ENCODE results near the gene NBL1.
A peak's percentile ranks its signal among the peaks of the same experiment; 100 is the strongest.

The NBL1 gene

GRCh38 chr1:19647643-19648042 lies 3.5 kb downstream of the NBL1 start:
- DNase-seq, result no peak

- DNase-seq, result no peak
Observed at GRCh38 chr1:19648239-19648638, 4.1 kb downstream of the NBL1 start.

- DNase-seq, result no peak
Observed at GRCh38 chr1:19648689-19649088, 4.6 kb downstream of the NBL1 start.

GRCh38 chr1:19650416-19651140 lies 6.5 kb downstream of the NBL1 start:
- DNase-seq, result no peak

GRCh38 chr1:19651141-19651737 lies 7.1 kb downstream of the NBL1 start:
- peak; percentile 17 for DNase-seq

GRCh38 chr1:19654386-19654785 lies 10.3 kb downstream of the NBL1 start:
- no peak for DNase-seq

GRCh38 chr1:19654886-19655717 lies 11.0 kb downstream of the NBL1 start:
- no peak for DNase-seq

GRCh38 chr1:19655718-19656080 lies 11.6 kb downstream of the NBL1 start:
- DNase-seq, result no peak

GRCh38 chr1:19656134-19656779 lies 12.1 kb downstream of the NBL1 start:
- DNase-seq, result no peak

- no peak for DNase-seq
Observed at GRCh38 chr1:19656780-19657466, 12.8 kb downstream of the NBL1 start.

- no peak for DNase-seq
Observed at GRCh38 chr1:19657511-19657910, 13.4 kb downstream of the NBL1 start.

GRCh38 chr1:19658186-19658585 lies 14.1 kb downstream of the NBL1 start:
- no peak for DNase-seq

- peak; percentile 30 for DNase-seq
Observed at GRCh38 chr1:19661721-19662228, 17.7 kb downstream of the NBL1 start.

GRCh38 chr1:19662313-19662712 lies 18.2 kb downstream of the NBL1 start:
- DNase-seq, result no peak

GRCh38 chr1:19664453-19665185 lies 20.5 kb downstream of the NBL1 start, which contains the start of gene HTR6:
Gene HTR6, plus strand, starts transcription at chr1:19664875. Its CDS starts 879 bp downstream, at chr1:19665754.
- DNase-seq, result no peak

GRCh38 chr1:19665186-19665495 lies 21.0 kb downstream of the NBL1 start:
- DNase-seq, result no peak

GRCh38 chr1:19665496-19666465 lies 21.7 kb downstream of the NBL1 start:
- DNase-seq, result no peak

GRCh38 chr1:19668888-19669287 lies 24.8 kb downstream of the NBL1 start:
- DNase-seq, result no peak

- DNase-seq, result no peak
Observed at GRCh38 chr1:19670787-19671186, 26.7 kb downstream of the NBL1 start.

GRCh38 chr1:19672237-19672636 lies 28.1 kb downstream of the NBL1 start:
- no peak for DNase-seq

GRCh38 chr1:19675797-19676196 lies 31.7 kb downstream of the NBL1 start:
- DNase-seq, result no peak
